PC-9 (cell line): Measurements from ENCODE around the gene EI24. TPM values are rescaled to one million over a fixed set of nuclear protein-coding genes. Genes with fewer than 3 reads are reported as not detected.

Experiments used
- BruUV-seq: library from RNA; stranded (reverse); fragments of 400-500 nt; replicated peaks from 2 replicates; lab custom pipeline; 2021; lab: Mats Ljungman, UMichigan
- CTCF ChIA-PET: fragments of 300-600 bp; sonication (Branson Sonifier 250); formaldehyde crosslinking; loops from one replicate; lab custom pipeline; 2022; ENCODE audit warnings: antibody characterized with exemption; lab: Charles Lee
- POLR2A ChIA-PET: fragments of 300-600 bp; sonication (Branson Sonifier 250); formaldehyde crosslinking; loops from one replicate; lab custom pipeline; 2022; ENCODE audit warnings: antibody characterized with exemption; ENCODE audit not compliant: unreplicated experiment; lab: Charles Lee
- DNase-seq, 2 experiments: peaks; one replicate each; pipeline versions ENCODE4 v3.0.0 to v3.0.0-alpha.2; 2015 to 2022; ENCODE audit warnings: mixed read lengths in 1 of 2
- H2AFZ ChIP-seq: fragments of 200-600 bp; sonication (generic); 2 replicates; pipeline ENCODE4 v1.8.1; 2017; ENCODE audit warnings: antibody characterized with exemption
- H3F3A ChIP-seq: fragments of 200-600 bp; sonication (generic); 2 replicates; pipeline ENCODE4 v1.8.1; 2017; ENCODE audit warnings: antibody characterized with exemption, mild to moderate bottlenecking, low read depth; ENCODE audit not compliant: insufficient read depth
- H3K27ac ChIP-seq: fragments of 200-600 bp; sonication (generic); 2 replicates; pipeline ENCODE4 v1.6.1; 2016; ENCODE audit warnings: mixed run types
- H3K27me3 ChIP-seq: fragments of 200-600 bp; sonication (generic); 2 replicates; pipeline ENCODE4 v1.6.1; 2016; ENCODE audit warnings: low read depth, mixed run types; ENCODE audit not compliant: insufficient read depth
- H3K36me3 ChIP-seq: fragments of 200-600 bp; sonication (generic); 2 replicates; pipeline ENCODE4 v1.6.1; 2016; ENCODE audit warnings: low read depth, mixed run types
- H3K4me1 ChIP-seq: fragments of 200-600 bp; sonication (generic); replicated peaks from 2 replicates; pipeline ENCODE4 v1.6.1; 2016; ENCODE audit warnings: mixed run types; ENCODE audit not compliant: insufficient read depth
- H3K4me2 ChIP-seq: fragments of 200-600 bp; sonication (generic); 2 replicates; pipeline ENCODE4 v1.6.1; 2017; ENCODE audit warnings: mixed run types
- H3K4me3 ChIP-seq: fragments of 200-600 bp; sonication (generic); 2 replicates; pipeline ENCODE4 v1.6.1; 2016; ENCODE audit warnings: mixed run types
- H3K79me2 ChIP-seq: fragments of 200-600 bp; sonication (generic); 2 replicates; pipeline ENCODE4 v1.6.1; 2017; ENCODE audit warnings: low read depth, mixed run types
- H3K9me2 ChIP-seq: fragments of 200-600 bp; sonication (generic); 2 replicates; pipeline ENCODE4 v1.8.1; 2017; ENCODE audit warnings: mild to moderate bottlenecking; ENCODE audit not compliant: insufficient read depth
- H3K9me3 ChIP-seq: fragments of 200-600 bp; sonication (generic); 2 replicates; pipeline ENCODE4 v1.8.1; 2016; ENCODE audit warnings: low read depth; ENCODE audit not compliant: insufficient read depth
- H4K20me1 ChIP-seq: fragments of 200-600 bp; sonication (generic); 2 replicates; pipeline ENCODE4 v1.8.1; 2017; ENCODE audit not compliant: insufficient read depth
- EZH2 ChIP-seq: fragments of 200-600 bp; sonication (generic); IDR thresholded peaks from 2 replicates; pipeline ENCODE4 v1.8.0; 2017; ENCODE audit warnings: antibody characterized with exemption, low read depth
- intact Hi-C: fragments of 100-400 bp; cut with micrococcal nuclease; formaldehyde crosslinking; loops from one replicate; pipeline ENCODE4 v1.10.0; 2022; ENCODE audit not compliant: unreplicated experiment
- total RNA-seq: library from RNA; stranded (reverse); gene quantifications from 2 replicates; pipeline ENCODE4 v1.2.3, GENCODE V29; 2021
- TF ChIP-seq, protein P1 (sequence below): fragments of 200-600 bp; sonication (generic); conservative IDR thresholded peaks from 2 replicates; pipeline ENCODE4 v1.6.1; 2017; ENCODE audit warnings: mixed run types, antibody characterized with exemption, mild to moderate bottlenecking, moderate library complexity

EI24 gene
- total RNA-seq, 1 experiment from 2014 or later: 88.2 TPM

DNA sequence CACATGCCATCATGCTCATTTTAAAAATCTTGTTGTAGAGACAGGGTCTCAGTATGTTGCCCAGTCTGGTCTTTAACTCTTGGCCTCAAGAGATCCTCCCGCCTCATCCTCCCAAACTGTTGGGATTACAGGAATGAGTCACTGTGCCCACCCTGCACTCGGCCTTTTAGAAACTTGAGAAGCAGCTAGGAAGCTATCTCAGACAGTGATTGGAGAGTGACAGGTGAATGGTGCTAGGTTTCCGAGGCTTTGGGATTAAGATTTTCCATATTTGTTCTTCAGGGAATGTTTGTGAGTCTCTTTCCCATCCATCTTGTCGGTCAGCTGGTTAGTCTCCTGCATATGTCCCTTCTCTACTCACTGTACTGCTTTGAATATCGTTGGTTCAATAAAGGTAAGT, 10.5 kb downstream of the EI24 start:
- H3K4me3 ChIP-seq: no peak overlapping the region
- TF ChIP-seq, protein P1, sequence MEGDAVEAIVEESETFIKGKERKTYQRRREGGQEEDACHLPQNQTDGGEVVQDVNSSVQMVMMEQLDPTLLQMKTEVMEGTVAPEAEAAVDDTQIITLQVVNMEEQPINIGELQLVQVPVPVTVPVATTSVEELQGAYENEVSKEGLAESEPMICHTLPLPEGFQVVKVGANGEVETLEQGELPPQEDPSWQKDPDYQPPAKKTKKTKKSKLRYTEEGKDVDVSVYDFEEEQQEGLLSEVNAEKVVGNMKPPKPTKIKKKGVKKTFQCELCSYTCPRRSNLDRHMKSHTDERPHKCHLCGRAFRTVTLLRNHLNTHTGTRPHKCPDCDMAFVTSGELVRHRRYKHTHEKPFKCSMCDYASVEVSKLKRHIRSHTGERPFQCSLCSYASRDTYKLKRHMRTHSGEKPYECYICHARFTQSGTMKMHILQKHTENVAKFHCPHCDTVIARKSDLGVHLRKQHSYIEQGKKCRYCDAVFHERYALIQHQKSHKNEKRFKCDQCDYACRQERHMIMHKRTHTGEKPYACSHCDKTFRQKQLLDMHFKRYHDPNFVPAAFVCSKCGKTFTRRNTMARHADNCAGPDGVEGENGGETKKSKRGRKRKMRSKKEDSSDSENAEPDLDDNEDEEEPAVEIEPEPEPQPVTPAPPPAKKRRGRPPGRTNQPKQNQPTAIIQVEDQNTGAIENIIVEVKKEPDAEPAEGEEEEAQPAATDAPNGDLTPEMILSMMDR: no peak
- no peak for TF ChIP-seq EZH2
- H3K9me2 ChIP-seq: no peaks in the 10 kb centered on the region
- H3K79me2 ChIP-seq: no peaks in the 10 kb centered on the region
- H3K27me3 ChIP-seq: no peaks in the 10 kb centered on the region
- intact Hi-C loops: no loop called here
- no peak overlapping the region for H3K27ac ChIP-seq
- H2AFZ ChIP-seq: no peak overlapping the region
- BruUV-seq: no TSS peak
- no peak overlapping the region for H3K4me2 ChIP-seq
- DNase-seq: no peak
- peaks cover 43% of the 10 kb centered on the region for H3K36me3 ChIP-seq
- H3F3A ChIP-seq: no peaks in the 10 kb centered on the region; the same call in 1 of the 2 replicates
- ChIA-PET POLR2A (no interaction called here), CTCF (no interaction called here)
- no peaks in the 10 kb centered on the region for H3K4me1 ChIP-seq
- no peaks in the 10 kb centered on the region for H3K9me3 ChIP-seq
- H4K20me1 ChIP-seq: 0 out of 2 replicates have a peak, but pooled peaks cover 3% of the 10 kb centered on the region

DNA sequence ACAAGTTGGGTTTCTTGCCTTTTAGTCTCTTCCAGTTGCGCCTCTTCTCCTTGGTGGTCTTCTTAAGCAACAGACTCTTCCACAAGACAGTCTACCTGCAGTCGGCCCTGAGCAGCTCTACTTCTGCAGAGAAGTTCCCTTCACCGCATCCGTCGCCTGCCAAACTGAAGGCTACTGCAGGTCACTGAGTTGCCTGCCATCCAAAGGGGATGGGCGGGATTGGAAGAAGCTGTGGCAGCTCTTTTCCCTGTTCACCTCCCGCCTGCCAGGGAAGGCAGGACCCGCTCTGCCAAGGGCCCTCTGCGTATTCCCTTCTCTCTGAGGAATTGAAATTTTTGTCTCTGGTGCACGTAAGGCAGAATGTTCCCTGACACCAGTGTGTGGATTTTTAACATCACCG, 14.2 kb downstream of the EI24 start:
- Histone ChIP-seq H3K36me3 (peaks cover 24% of the 10 kb centered on the region), H4K20me1 (no peaks in the 10 kb centered on the region), H3K79me2 (no peaks in the 10 kb centered on the region), H3K27me3 (no peaks in the 10 kb centered on the region), H3K4me2 (no peak overlapping the region), H3K4me1 (peaks cover 4% of the 10 kb centered on the region; the same call in 1 of the 2 replicates), H3F3A (peaks cover 4% of the 10 kb centered on the region; the same call in 1 of the 2 replicates), H3K9me3 (no peaks in the 10 kb centered on the region), H3K4me3 (no peak overlapping the region), H2AFZ (no peak overlapping the region), H3K9me2 (no peaks in the 10 kb centered on the region), H3K27ac (no peak overlapping the region)
- ChIA-PET CTCF (interaction anchor here (0.6 kb wide), 1 partner anchor 11 kb away, joined by 3 read pairs; no protein-coding TSS in a partner anchor), POLR2A (no interaction called here)
- BruUV-seq: no TSS peak
- TF ChIP-seq, protein P1: no peak
- no peak for TF ChIP-seq EZH2
- no peak for DNase-seq
- intact Hi-C loops: no loop called here

DNA sequence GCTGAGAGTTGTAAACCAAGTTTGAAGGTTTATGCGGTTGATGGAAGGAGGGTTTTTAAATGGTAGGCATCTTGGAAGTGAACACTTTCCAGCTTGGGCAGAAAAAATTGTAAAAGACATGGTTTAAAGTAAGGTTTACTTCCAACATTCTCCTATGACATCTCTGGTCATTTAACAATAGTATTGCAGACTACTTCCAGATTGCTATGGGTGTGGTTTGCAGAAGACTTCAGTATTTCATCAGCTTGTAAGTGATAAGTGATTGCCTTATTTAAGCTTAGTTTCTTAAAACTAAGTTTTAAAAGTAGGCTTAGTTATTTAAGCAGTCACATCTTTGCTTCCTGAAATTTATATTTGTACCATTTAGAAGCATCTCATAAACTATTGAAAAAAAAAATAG, 16.2 kb downstream of the EI24 start:
- Histone ChIP-seq H3K4me2 (no peak overlapping the region), H3F3A (peaks cover 4% of the 10 kb centered on the region; the same call in 1 of the 2 replicates), H3K27me3 (no peaks in the 10 kb centered on the region), H3K4me3 (no peak overlapping the region), H3K27ac (no peak overlapping the region), H3K79me2 (no peaks in the 10 kb centered on the region), H3K36me3 (peaks cover 11% of the 10 kb centered on the region), H3K9me3 (no peaks in the 10 kb centered on the region), H3K9me2 (no peaks in the 10 kb centered on the region), H3K4me1 (peaks cover 11% of the 10 kb centered on the region; the same call in 1 of the 2 replicates), H2AFZ (no peak overlapping the region), H4K20me1 (no peaks in the 10 kb centered on the region)
- ChIA-PET CTCF (no interaction called here), POLR2A (no interaction called here)
- TF ChIP-seq, protein P1: no peak
- TF ChIP-seq EZH2: no peak
- intact Hi-C loops: no loop called here
- no peak for DNase-seq
- no TSS peak for BruUV-seq
